ENCODE data around the gene PTBP2. TPM values are rescaled to one million over a fixed set of nuclear protein-coding genes. Genes with fewer than 3 reads are reported as not detected.

Gene PTBP2
- total RNA-seq, 1 experiment from 2014 or later = 29.1 TPM

GRCh38 chr1:96747565-96747964 lies 26.0 kb downstream of the PTBP2 start:
- TF ChIP-seq EZH2 (IDR thresholded peaks at IDR 0.05; ENCODE audit: borderline replicate concordance, low read depth, low read length, poor library complexity, severe bottlenecking) (no peak), CTCF (conservative IDR thresholded peaks at IDR 0.05; ENCODE audit: low read depth, low read length) (no peak)
- intact Hi-C loops (cut with micrococcal nuclease; ENCODE audit: unreplicated experiment) = no loop called here
- no peaks in the 10 kb centered on the region for H3K9me3 ChIP-seq (ENCODE audit: low read depth, low read length, poor library complexity, severe bottlenecking)
- ChIA-PET POLR2A (ENCODE audit: low non-redundant PET) (no interaction called here), CTCF (no interaction called here)
- H3K4me1 ChIP-seq (ENCODE audit: insufficient read depth, low read length, poor library complexity, severe bottlenecking) = peaks cover 22% of the 10 kb centered on the region
- H3K4me3 ChIP-seq (ENCODE audit: low read depth, low read length, poor library complexity, severe bottlenecking) = no peak overlapping the region
- no peaks in the 10 kb centered on the region for H3K27me3 ChIP-seq (replicated peaks; ENCODE audit: insufficient read depth, low read depth, low read length, poor library complexity)
- BruUV-seq (replicated peaks) = no TSS peak
- DNase-seq (ENCODE audit: low spot score) = no peak
- H3K27ac ChIP-seq (ENCODE audit: low read depth, low read length, poor library complexity, severe bottlenecking) = no peak overlapping the region
- H3K36me3 ChIP-seq (ENCODE audit: insufficient read depth, low read length, poor library complexity, severe bottlenecking) = peaks cover 37% of the 10 kb centered on the region

- DNase-seq (ENCODE audit: low spot score) = no peak
- Histone ChIP-seq H3K27ac (ENCODE audit: low read depth, low read length, poor library complexity, severe bottlenecking) (no peak overlapping the region), H3K9me3 (ENCODE audit: low read depth, low read length, poor library complexity, severe bottlenecking) (no peaks in the 10 kb centered on the region), H3K4me1 (ENCODE audit: insufficient read depth, low read length, poor library complexity, severe bottlenecking) (peaks cover 22% of the 10 kb centered on the region), H3K36me3 (ENCODE audit: insufficient read depth, low read length, poor library complexity, severe bottlenecking) (peaks cover 37% of the 10 kb centered on the region), H3K27me3 (replicated peaks; ENCODE audit: insufficient read depth, low read depth, low read length, poor library complexity) (no peaks in the 10 kb centered on the region), H3K4me3 (ENCODE audit: low read depth, low read length, poor library complexity, severe bottlenecking) (no peak overlapping the region)
- intact Hi-C loops (cut with micrococcal nuclease; ENCODE audit: unreplicated experiment) = no loop called here
- no peak for TF ChIP-seq CTCF (conservative IDR thresholded peaks at IDR 0.05; ENCODE audit: low read depth, low read length)
- no peak for TF ChIP-seq EZH2 (IDR thresholded peaks at IDR 0.05; ENCODE audit: borderline replicate concordance, low read depth, low read length, poor library complexity, severe bottlenecking)
- CTCF ChIA-PET = no interaction called here
- POLR2A ChIA-PET (ENCODE audit: low non-redundant PET) = no interaction called here
- no TSS peak for BruUV-seq (replicated peaks)
These were observed 26.5 kb downstream of the PTBP2 start for GRCh38 chr1:96748078-96748477.

GRCh38 chr1:96749618-96750017 lies 28.0 kb downstream of the PTBP2 start:
- no peak for DNase-seq (ENCODE audit: low spot score)
- TF ChIP-seq EZH2 (IDR thresholded peaks at IDR 0.05; ENCODE audit: borderline replicate concordance, low read depth, low read length, poor library complexity, severe bottlenecking) (no peak), CTCF (conservative IDR thresholded peaks at IDR 0.05; ENCODE audit: low read depth, low read length) (no peak)
- H3K4me1 ChIP-seq (ENCODE audit: insufficient read depth, low read length, poor library complexity, severe bottlenecking) = peaks cover 22% of the 10 kb centered on the region
- H3K27me3 ChIP-seq (replicated peaks; ENCODE audit: insufficient read depth, low read depth, low read length, poor library complexity) = no peaks in the 10 kb centered on the region
- ChIA-PET CTCF (no interaction called here), POLR2A (ENCODE audit: low non-redundant PET) (interaction anchor here (0.6 kb wide), 1 partner anchor 151 kb away, joined by 4 read pairs; no protein-coding TSS in a partner anchor)
- H3K27ac ChIP-seq (ENCODE audit: low read depth, low read length, poor library complexity, severe bottlenecking) = no peak overlapping the region
- no TSS peak for BruUV-seq (replicated peaks)
- no peaks in the 10 kb centered on the region for H3K9me3 ChIP-seq (ENCODE audit: low read depth, low read length, poor library complexity, severe bottlenecking)
- intact Hi-C loops (cut with micrococcal nuclease; ENCODE audit: unreplicated experiment) = no loop called here
- peaks cover 49% of the 10 kb centered on the region for H3K36me3 ChIP-seq (ENCODE audit: insufficient read depth, low read length, poor library complexity, severe bottlenecking)
- H3K4me3 ChIP-seq (ENCODE audit: low read depth, low read length, poor library complexity, severe bottlenecking) = no peak overlapping the region
